ENCODE measurements around the gene KIAA0753.

KIAA0753 gene

DNA sequence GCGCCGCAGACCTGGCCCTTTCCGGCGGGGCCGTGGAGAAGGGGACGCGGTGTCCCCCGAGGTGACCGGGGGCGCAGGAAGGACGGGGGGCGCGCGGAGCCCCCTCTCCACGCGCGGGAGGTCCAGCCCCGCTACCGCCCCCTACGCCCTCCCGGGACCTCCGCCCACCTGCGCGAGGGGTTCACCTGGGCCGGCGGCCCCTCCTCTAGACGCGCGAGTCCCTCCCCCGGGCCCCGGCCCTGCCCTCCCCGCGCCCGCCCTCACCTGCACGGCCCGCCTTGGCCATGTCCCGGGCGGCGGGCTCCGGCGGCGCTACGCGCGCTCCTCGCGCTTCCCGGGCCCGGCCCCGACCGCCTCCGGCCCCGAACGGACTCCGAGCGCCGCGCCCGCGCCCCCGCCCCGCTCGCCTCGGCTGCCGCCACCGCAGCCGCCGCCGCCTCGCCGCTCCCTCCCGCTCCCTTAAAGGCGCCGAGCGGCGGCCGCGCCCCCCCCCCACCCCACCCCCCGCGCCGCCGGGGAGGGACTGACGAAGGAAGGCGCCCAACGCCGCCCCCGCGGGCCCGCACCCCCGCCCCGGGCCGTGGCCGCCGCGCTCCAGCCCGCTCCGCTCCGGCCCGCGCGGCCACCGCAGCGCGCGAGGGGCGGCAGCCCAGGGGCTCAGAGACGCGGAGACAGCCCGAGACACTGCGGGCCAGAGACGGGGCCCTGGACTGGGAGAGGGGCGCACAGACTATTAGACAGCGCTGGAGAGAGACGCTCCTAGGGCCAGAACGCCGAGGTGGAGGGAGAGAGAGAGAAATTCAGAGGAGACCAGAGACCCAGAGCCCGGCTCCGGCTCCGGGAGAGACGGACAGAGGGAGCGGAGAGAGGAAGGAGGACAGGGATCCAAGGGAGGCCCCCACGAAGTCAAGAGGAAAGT is 84.1 kb downstream of the KIAA0753 start, which contains the start of gene PITPNM3:
Gene PITPNM3 (minus strand): TSS at position 435 of the 919 bp plus-strand sequence. CDS start 149 bp downstream, at position 286.
- WGBS, 2 experiments (ENCODE audit: insufficient coverage in 2 of 2), result 2 to 3% methylated on average over 57 to 67 of the region's 122 CpGs
- Histone ChIP-seq H3K9me3 (ENCODE audit: control insufficient read depth, low read length) (no peaks in the 10 kb centered on the region), H3K27ac (ENCODE audit: low read depth, low read length, severe bottlenecking) (no peak within 1 kb of the TSS), H3K4me3 (ENCODE audit: extremely low read depth, insufficient read depth, low read length, poor library complexity, severe bottlenecking) (peak within 1 kb of the TSS; percentile 33), H3K36me3 (ENCODE audit: control insufficient read depth, insufficient read depth, low read length) (no peaks in the 10 kb centered on the region), H3K4me1 (ENCODE audit: control insufficient read depth, insufficient read depth, low read length, poor library complexity, severe bottlenecking) (peaks cover 5% of the 10 kb centered on the region)

DNA sequence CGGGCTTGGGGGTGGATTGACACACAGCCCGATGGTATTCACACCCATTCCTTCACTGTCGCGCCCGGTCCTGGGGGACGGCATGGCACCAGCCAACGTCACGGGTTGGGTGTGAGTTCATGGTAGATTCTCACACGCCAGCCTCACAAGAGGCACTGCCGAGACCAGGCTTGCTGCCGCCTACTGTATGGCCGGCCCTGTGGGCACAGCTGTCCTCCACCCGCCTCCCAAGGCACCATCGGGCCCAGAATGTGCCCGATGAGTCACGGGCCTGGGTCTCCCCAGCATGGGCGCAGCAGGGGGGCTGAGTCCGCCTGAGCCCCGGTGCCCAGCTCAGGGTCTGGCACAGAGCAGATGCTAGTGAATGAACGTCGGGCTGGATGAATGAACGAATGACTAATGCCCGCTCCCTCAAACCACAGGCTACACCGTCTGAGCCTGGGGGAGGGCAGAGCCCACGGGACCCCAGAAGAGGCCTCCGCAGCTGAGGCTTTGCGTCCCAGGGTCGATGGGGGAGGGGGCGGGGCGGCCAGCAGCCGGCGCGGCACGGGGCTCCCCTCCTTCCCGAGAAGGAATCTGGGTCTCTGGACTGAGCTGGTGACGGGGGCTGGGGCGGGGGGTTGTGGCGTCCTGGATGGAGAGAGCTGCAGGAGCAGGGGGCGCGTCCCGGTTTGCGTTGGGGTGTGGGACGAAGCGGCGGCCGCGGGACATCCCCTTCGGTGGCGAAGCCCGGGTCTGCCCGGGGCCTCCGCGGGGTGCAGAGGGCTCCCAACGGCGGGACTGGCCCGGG is 85.0 kb downstream of the KIAA0753 start:
- H3K36me3 ChIP-seq (ENCODE audit: control insufficient read depth, insufficient read depth, low read length), result no peaks in the 10 kb centered on the region
- peaks cover 5% of the 10 kb centered on the region for H3K4me1 ChIP-seq (ENCODE audit: control insufficient read depth, insufficient read depth, low read length, poor library complexity, severe bottlenecking)
- H3K27ac ChIP-seq (ENCODE audit: low read depth, low read length, severe bottlenecking), result no peak overlapping the region
- WGBS, 2 experiments (ENCODE audit: insufficient coverage in 2 of 2), result 1 to 2% methylated on average over 32 to 40 of the region's 56 CpGs
- no peaks in the 10 kb centered on the region for H3K9me3 ChIP-seq (ENCODE audit: control insufficient read depth, low read length)
- H3K4me3 ChIP-seq (ENCODE audit: extremely low read depth, insufficient read depth, low read length, poor library complexity, severe bottlenecking), result peak overlapping the region; percentile 33

DNA sequence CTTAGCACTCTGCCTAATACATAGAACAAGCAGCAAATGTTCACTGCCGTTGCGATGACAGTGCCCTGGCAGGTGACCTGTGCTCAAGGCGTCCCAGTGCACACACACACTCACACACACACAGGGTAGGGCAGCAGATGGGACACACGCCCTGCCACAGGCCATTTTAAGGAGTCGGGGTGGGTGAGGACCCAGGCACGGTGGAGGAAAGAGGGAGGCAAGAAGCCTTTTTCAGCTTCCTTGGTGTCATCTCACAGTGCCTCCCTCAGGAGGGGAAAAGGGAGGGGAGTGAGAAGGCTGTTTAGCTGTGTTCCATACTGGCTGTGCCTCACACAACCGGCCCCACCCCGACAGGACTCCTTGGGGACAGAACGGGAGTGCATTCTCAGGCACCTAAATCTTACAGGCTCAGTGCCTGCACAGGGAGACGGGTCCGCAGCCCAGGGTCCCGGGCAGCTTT is 85.6 kb downstream of the KIAA0753 start:
- H3K36me3 ChIP-seq (ENCODE audit: control insufficient read depth, insufficient read depth, low read length), result no peaks in the 10 kb centered on the region
- no peak overlapping the region for H3K27ac ChIP-seq (ENCODE audit: low read depth, low read length, severe bottlenecking)
- WGBS, 2 experiments (ENCODE audit: insufficient coverage in 2 of 2), result 10 to 21% methylated on average over 8 to 9 of the region's 12 CpGs
- H3K4me1 ChIP-seq (ENCODE audit: control insufficient read depth, insufficient read depth, low read length, poor library complexity, severe bottlenecking), result peaks cover 5% of the 10 kb centered on the region
- H3K4me3 ChIP-seq (ENCODE audit: extremely low read depth, insufficient read depth, low read length, poor library complexity, severe bottlenecking), result peak overlapping the region; percentile 2
- no peaks in the 10 kb centered on the region for H3K9me3 ChIP-seq (ENCODE audit: control insufficient read depth, low read length)

DNA sequence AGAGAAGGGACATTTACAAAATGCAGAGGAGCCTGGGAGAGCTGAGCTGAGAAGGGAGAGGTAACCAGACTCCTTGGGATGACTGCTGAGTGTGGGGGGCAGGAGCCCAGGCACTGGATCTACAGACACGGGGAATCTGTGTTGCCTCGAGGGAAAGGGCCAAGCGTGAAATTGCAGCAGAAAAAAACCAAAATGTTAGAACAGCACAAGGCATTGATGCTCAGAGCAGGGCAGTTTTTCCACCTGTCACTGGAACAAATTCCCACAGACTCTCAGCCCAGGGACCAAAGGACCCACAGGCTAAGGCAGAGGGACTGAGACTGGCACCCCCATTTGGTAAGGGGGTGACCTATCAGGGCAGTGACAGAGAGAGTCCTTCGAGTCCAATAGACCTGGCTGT is 86.2 kb downstream of the KIAA0753 start:
- Histone ChIP-seq H3K4me3 (ENCODE audit: extremely low read depth, insufficient read depth, low read length, poor library complexity, severe bottlenecking) (no peak overlapping the region), H3K27ac (ENCODE audit: low read depth, low read length, severe bottlenecking) (no peak overlapping the region), H3K9me3 (ENCODE audit: control insufficient read depth, low read length) (no peaks in the 10 kb centered on the region), H3K4me1 (ENCODE audit: control insufficient read depth, insufficient read depth, low read length, poor library complexity, severe bottlenecking) (peaks cover 5% of the 10 kb centered on the region), H3K36me3 (ENCODE audit: control insufficient read depth, insufficient read depth, low read length) (no peaks in the 10 kb centered on the region)
- WGBS, 2 experiments (ENCODE audit: insufficient coverage in 2 of 2), result 48 to 76% methylated on average over 4 of the region's 4 CpGs

DNA sequence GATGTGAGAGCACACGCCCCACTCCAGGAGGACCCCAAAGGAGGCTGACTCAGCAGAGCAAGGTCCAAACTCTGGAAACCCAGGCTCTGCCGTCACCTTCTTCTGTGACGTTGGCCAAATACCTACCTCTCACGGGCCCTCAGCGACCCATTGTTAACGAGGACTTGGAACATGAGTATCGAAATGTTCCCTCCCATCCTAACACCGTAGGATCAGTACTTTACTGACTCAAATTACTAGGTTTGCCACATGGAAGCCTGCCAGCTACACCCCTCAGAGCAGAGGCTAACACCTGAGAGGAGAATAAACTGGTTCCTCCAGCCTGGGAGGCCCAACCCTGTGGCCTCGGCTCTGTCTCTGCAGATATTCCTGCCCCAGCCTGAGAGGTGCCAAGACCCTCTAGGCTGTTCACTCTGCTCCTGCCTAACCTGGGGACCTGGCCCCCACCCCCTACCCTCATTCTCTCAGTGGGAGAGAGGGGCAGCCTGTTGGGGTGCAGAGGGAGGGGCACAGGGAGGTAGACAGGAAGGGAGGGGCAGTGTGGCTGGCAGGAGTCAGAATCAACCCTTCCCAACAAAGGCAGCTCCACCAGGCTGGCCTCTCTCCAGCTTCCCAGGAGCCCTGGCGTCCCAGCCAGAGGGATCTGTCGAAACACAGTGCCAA is 88.5 kb downstream of the KIAA0753 start:
- Histone ChIP-seq H3K4me3 (ENCODE audit: extremely low read depth, insufficient read depth, low read length, poor library complexity, severe bottlenecking) (no peak overlapping the region), H3K4me1 (ENCODE audit: control insufficient read depth, insufficient read depth, low read length, poor library complexity, severe bottlenecking) (peaks cover 9% of the 10 kb centered on the region), H3K27ac (ENCODE audit: low read depth, low read length, severe bottlenecking) (no peak overlapping the region), H3K9me3 (ENCODE audit: control insufficient read depth, low read length) (no peaks in the 10 kb centered on the region), H3K36me3 (ENCODE audit: control insufficient read depth, insufficient read depth, low read length) (no peaks in the 10 kb centered on the region)
- 84 to 87% methylated on average over 10 of the region's 11 CpGs for WGBS, 2 experiments (ENCODE audit: insufficient coverage in 2 of 2)

DNA sequence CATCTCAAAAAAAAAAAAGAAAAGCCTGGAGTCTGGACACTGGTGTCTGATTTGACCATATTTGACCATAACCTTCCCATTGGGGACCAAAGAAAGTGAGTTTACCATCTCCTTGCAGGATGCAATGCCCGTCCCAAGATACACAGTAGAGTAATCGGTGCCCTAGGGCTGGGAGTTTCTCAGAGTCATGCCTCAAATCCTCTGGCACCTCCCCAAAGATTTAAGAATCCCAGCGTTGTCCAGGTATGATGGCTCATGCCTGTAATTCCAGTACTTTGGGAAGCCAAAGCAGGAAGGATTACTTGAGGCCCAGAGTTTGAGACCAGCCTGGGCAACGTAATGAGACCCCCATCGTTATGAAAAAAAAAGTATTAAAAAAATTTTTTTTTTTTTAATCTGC is 89.2 kb downstream of the KIAA0753 start:
- no peaks in the 10 kb centered on the region for H3K9me3 ChIP-seq (ENCODE audit: control insufficient read depth, low read length)
- no peak overlapping the region for H3K27ac ChIP-seq (ENCODE audit: low read depth, low read length, severe bottlenecking)
- no peak overlapping the region for H3K4me3 ChIP-seq (ENCODE audit: extremely low read depth, insufficient read depth, low read length, poor library complexity, severe bottlenecking)
- 88% methylated on average over 3 to 5 of the region's 5 CpGs for WGBS, 2 experiments (ENCODE audit: insufficient coverage in 2 of 2)
- no peaks in the 10 kb centered on the region for H3K36me3 ChIP-seq (ENCODE audit: control insufficient read depth, insufficient read depth, low read length)
- peaks cover 9% of the 10 kb centered on the region for H3K4me1 ChIP-seq (ENCODE audit: control insufficient read depth, insufficient read depth, low read length, poor library complexity, severe bottlenecking)

DNA sequence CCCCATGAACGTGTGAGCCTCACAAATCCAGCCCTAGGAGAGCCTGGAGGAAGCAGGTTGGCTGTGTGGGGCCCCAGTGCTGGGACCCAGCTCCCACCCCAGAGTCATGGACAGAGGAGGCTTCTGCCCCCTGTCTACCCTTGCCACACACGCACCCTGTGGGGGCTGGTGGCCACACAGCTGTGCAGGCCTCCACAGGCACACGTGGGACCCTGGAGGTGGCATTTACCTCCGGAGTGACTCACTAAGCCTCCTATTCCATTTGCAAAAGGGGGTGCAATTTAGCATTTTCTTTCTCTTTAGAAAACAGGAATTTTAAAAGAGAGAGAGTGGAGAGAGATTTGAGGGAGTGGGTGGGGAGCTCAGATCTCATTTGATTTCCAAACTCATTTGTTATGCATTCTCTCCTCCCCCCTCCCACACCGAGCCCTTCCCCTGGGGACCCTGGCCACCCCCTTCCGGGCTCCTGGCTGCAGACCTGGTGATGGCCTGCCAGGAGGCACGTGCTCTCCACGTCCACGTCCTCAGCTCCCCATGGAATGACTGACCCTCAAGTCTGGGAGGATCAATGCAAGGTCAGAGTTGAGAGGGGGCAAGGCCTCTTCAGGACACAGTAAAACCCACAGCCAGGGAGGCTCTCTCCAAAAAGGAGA is 91.0 kb downstream of the KIAA0753 start:
- Histone ChIP-seq H3K9me3 (ENCODE audit: control insufficient read depth, low read length) (no peaks in the 10 kb centered on the region), H3K4me3 (ENCODE audit: extremely low read depth, insufficient read depth, low read length, poor library complexity, severe bottlenecking) (no peak overlapping the region), H3K4me1 (ENCODE audit: control insufficient read depth, insufficient read depth, low read length, poor library complexity, severe bottlenecking) (peaks cover 4% of the 10 kb centered on the region), H3K36me3 (ENCODE audit: control insufficient read depth, insufficient read depth, low read length) (no peaks in the 10 kb centered on the region), H3K27ac (ENCODE audit: low read depth, low read length, severe bottlenecking) (no peak overlapping the region)
- 69 to 81% methylated on average over 5 to 6 of the region's 9 CpGs for WGBS, 2 experiments (ENCODE audit: insufficient coverage in 2 of 2)

DNA sequence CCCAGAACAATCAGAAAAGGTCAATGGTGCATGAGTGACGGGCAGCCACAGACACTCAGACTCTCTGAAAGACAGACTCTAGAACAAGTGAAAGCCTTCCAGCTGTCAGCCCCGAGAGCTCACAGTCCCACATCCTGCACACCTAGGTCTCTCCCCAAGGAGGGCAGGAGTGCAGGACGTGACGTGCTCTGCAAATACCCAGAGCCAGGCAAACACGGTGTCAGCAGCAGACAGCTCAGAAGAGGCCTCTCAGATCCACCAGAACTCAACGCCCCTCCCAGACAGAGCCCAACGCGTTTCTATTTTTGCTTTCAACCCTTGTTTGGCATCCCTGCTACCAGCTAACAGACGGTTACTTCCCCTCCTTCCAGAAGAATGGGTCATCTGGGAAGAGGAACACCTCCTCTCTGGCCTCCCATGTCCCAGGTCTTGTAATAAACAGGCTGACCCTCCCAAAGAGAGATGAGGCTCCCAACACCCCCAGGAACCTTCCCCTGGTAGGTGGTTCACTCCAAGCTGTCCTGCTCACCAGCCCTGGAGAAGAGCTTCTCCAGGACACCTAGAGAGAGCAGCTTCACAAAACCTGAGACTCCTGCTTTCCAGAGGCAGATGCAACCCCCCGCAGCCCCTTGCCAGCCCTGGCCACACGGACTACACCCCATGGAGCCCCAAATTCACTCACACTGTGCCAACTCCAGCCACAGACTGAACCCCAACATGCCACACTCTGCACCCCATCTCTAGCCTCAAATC is 91.8 kb downstream of the KIAA0753 start:
- Histone ChIP-seq H3K36me3 (ENCODE audit: control insufficient read depth, insufficient read depth, low read length) (no peaks in the 10 kb centered on the region), H3K27ac (ENCODE audit: low read depth, low read length, severe bottlenecking) (no peak overlapping the region), H3K9me3 (ENCODE audit: control insufficient read depth, low read length) (no peaks in the 10 kb centered on the region), H3K4me1 (ENCODE audit: control insufficient read depth, insufficient read depth, low read length, poor library complexity, severe bottlenecking) (peaks cover 4% of the 10 kb centered on the region), H3K4me3 (ENCODE audit: extremely low read depth, insufficient read depth, low read length, poor library complexity, severe bottlenecking) (no peak overlapping the region)
- WGBS, 2 experiments (ENCODE audit: insufficient coverage in 2 of 2), result 77 to 83% methylated on average over 10 of the region's 11 CpGs

DNA sequence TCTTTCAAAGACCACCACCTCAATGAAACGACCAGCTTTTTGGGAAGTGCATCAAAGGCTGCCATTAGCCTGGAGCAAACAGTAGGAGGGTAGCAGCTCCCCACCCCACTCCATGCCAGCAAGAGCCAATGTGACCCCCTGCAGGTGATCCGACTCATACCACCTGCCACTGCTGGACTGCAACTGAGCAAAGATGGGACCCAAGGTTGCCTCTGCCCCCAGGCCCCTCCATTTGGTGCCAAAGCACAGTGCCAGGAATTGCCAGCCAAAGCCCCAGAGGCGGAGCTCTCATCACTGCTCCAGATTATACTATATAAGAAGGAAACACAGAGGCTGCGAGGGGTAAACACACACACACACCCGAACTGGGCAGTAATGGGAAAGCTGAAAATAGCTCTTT is 92.5 kb downstream of the KIAA0753 start:
- H3K4me3 ChIP-seq (ENCODE audit: extremely low read depth, insufficient read depth, low read length, poor library complexity, severe bottlenecking), result no peak overlapping the region
- 86 to 100% methylated on average over 1 to 2 of the region's 5 CpGs for WGBS, 2 experiments (ENCODE audit: insufficient coverage in 2 of 2)
- no peaks in the 10 kb centered on the region for H3K36me3 ChIP-seq (ENCODE audit: control insufficient read depth, insufficient read depth, low read length)
- H3K9me3 ChIP-seq (ENCODE audit: control insufficient read depth, low read length), result no peaks in the 10 kb centered on the region
- peaks cover 4% of the 10 kb centered on the region for H3K4me1 ChIP-seq (ENCODE audit: control insufficient read depth, insufficient read depth, low read length, poor library complexity, severe bottlenecking)
- no peak overlapping the region for H3K27ac ChIP-seq (ENCODE audit: low read depth, low read length, severe bottlenecking)
